Prostate gland (tissue), 2 donors: Measurements from ENCODE around the gene PDIA5. TPM values are rescaled to one million over a fixed set of nuclear protein-coding genes. Genes with fewer than 3 reads are reported as not detected.

Experiments
- DNase-seq: peaks from one replicate; pipeline ENCODE4 v3.0.0-alpha.2; 2019; ENCODE audit warnings: low spot score
- H3K27ac ChIP-seq, 2 donors: fragments of 200-600 bp; sonication (generic); 2 replicates each; pipeline ENCODE4 v1.5.1; 2017 to 2019
- H3K27me3 ChIP-seq: fragments of 200-600 bp; sonication (generic); replicated peaks from 2 replicates; pipeline ENCODE4 v1.5.1; 2019; ENCODE audit not compliant: insufficient read depth
- H3K36me3 ChIP-seq, 2 donors: fragments of 200-600 bp; sonication (generic); 1 replicate in 1 of 2; 2 replicates in 1 of 2; pipeline versions ENCODE4 v1.5.1 to v1.8.1; 2017 to 2019
- H3K4me1 ChIP-seq: fragments of 200-600 bp; sonication (generic); replicated peaks from 2 replicates; pipeline ENCODE4 v1.5.1; 2019
- H3K4me3 ChIP-seq, 2 donors: fragments of 200-600 bp; sonication (generic); 2 replicates each; pipeline ENCODE4 v1.5.1; 2017 to 2019
- H3K9me3 ChIP-seq: fragments of 200-600 bp; sonication (generic); 2 replicates; pipeline ENCODE4 v1.5.1; 2017
- CTCF ChIP-seq, 4 experiments: fragments of 200-600 bp in 2 of 4; fragments of 450-650 bp in 2 of 4; sonication (generic) in 2 of 4; IDR thresholded peaks; 1 replicate in 3 of 4; 2 replicates in 1 of 4; pipeline ENCODE4 v1.5.1; 2016 to 2019; ENCODE audit warnings: antibody characterized with exemption in 4 of 4, mild to moderate bottlenecking in 2 of 4, moderate library complexity in 2 of 4
- POLR2A ChIP-seq: fragments of 450-650 bp; IDR thresholded peaks from one replicate; pipeline ENCODE4 v1.6.1; 2016; ENCODE audit warnings: antibody characterized with exemption, mild to moderate bottlenecking
- POLR2AphosphoS5 ChIP-seq: sonication (generic); formaldehyde crosslinking; IDR thresholded peaks from one replicate; pipeline ENCODE4 v1.6.1; 2017; ENCODE audit warnings: antibody characterized with exemption
- WGBS: methylation state at CpG from one replicate; pipeline ENCODE4 v1.1.5; 2018; 5-methylcytosine and 5-hydroxymethylcytosine counted together
- intact Hi-C: fragments of 100-400 bp; cut with DNase I; formaldehyde crosslinking; loops from one replicate; pipeline ENCODE4 v1.14.2; 2022
- total RNA-seq, 2 donors: library from RNA; depleted of rRNA; stranded (reverse); fragments of >200 nt; gene quantifications; one replicate each; pipeline ENCODE4 v1.1.0, GENCODE V29; 2016

Gene PDIA5
- total RNA-seq, 2 donors from 2014 or later, result 67.9 to 75.9 TPM

GRCh38 chr3:123078101-123078500, 11.3 kb downstream of the PDIA5 start:
- H3K27ac ChIP-seq, result no peak overlapping the region
- H3K36me3 ChIP-seq, result no peaks in the 10 kb centered on the region
- no peaks in the 10 kb centered on the region for H3K27me3 ChIP-seq
- no peak for DNase-seq
- 88% methylated on average over 10 of the region's 10 CpGs for WGBS
- intact Hi-C loops, result no loop called here
- no peak overlapping the region for H3K4me3 ChIP-seq
- TF ChIP-seq CTCF (IDR thresholded peaks at IDR 0.05) (no peak), POLR2AphosphoS5 (no peak), POLR2A (no peak)
- peaks cover 29% of the 10 kb centered on the region for H3K4me1 ChIP-seq
- H3K9me3 ChIP-seq, result no peaks in the 10 kb centered on the region

- intact Hi-C loops, result no loop called here
- no peaks in the 10 kb centered on the region for H3K36me3 ChIP-seq
- no peak overlapping the region for H3K4me3 ChIP-seq
- H3K4me1 ChIP-seq, result peaks cover 34% of the 10 kb centered on the region
- no peak for DNase-seq
- no peak overlapping the region for H3K27ac ChIP-seq
- 73% methylated on average over 7 of the region's 7 CpGs for WGBS
- no peaks in the 10 kb centered on the region for H3K27me3 ChIP-seq
- TF ChIP-seq POLR2A (no peak), CTCF (IDR thresholded peaks at IDR 0.05) (no peak), POLR2AphosphoS5 (no peak)
- H3K9me3 ChIP-seq, result no peaks in the 10 kb centered on the region
Measured at GRCh38 chr3:123080864-123081562, 14.2 kb downstream of the PDIA5 start.

- Histone ChIP-seq H3K4me1 (peaks cover 27% of the 10 kb centered on the region), H3K4me3 (no peak overlapping the region), H3K9me3 (no peaks in the 10 kb centered on the region), H3K27ac (no peak overlapping the region), H3K27me3 (no peaks in the 10 kb centered on the region), H3K36me3 (no peaks in the 10 kb centered on the region)
- no peak for DNase-seq
- WGBS, result 32% methylated on average over 8 of the region's 8 CpGs
- intact Hi-C loops, result no loop called here
- TF ChIP-seq POLR2A (no peak), POLR2AphosphoS5 (no peak), CTCF (IDR thresholded peaks at IDR 0.05) (no peak)
Measured at GRCh38 chr3:123081718-123082369, 15.0 kb downstream of the PDIA5 start.

GRCh38 chr3:123082370-123083065, 15.7 kb downstream of the PDIA5 start:
- intact Hi-C loops, result no loop called here
- 68% methylated on average over 10 of the region's 10 CpGs for WGBS
- Histone ChIP-seq H3K27me3 (no peaks in the 10 kb centered on the region), H3K4me1 (peaks cover 25% of the 10 kb centered on the region), H3K27ac (no peak overlapping the region), H3K9me3 (no peaks in the 10 kb centered on the region), H3K36me3 (no peaks in the 10 kb centered on the region), H3K4me3 (no peak overlapping the region)
- TF ChIP-seq CTCF (IDR thresholded peaks at IDR 0.05) (no peak), POLR2A (no peak), POLR2AphosphoS5 (no peak)
- no peak for DNase-seq
